Posterior cingulate gyrus (tissue), 11 donors: ENCODE results near the gene MPIG6B.

Experiments
- DNase-seq, 10 donors: peaks; one replicate each; pipeline versions ENCODE4 v3.0.0 to v3.0.0-alpha.2; 2020 to 2021; ENCODE audit warnings: mixed read lengths in 3 of 10
- intact Hi-C: fragments of 100-400 bp; cut with DNase I; formaldehyde crosslinking; loops from one replicate; pipeline ENCODE4 v1.15.1; 2023

MPIG6B gene

GRCh38 chr6:31718265-31718664 lies 4.9 kb upstream of the MPIG6B start:
- intact Hi-C loops: no loop called here

DNA sequence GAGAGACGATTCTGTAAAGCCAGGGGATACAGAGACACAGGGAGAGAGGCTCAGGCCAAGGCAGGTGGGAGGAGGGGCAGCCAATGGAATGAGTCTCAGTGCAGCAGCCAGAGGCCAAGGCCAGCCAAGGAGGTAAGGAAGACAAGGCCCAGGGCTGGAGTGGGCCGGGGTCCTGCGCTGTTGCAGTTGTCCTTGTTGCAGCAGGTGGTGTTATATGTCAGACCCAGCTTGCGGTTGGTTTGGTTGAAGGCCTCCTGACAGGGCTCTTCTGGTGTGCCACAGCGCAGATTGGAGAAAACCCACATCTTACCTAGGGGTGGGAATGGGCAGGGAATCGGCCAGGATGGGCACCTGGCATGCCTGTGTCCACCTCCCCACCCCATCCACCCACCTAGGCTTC lies 4.2 kb upstream of the MPIG6B start:
- peak in 1 of 10 donors; percentile 58 for DNase-seq
- intact Hi-C loops: no loop called here

More at GRCh38 chr6:31718265-31718664, 4.9 kb upstream of the MPIG6B start:
- DNase-seq: peak in 1 of 10 donors; percentile 8

GRCh38 chr6:31720196-31720770 lies 2.9 kb upstream of the MPIG6B start:
- intact Hi-C loops: no loop called here
- peak in 1 of 10 donors; percentile 34 for DNase-seq

DNA sequence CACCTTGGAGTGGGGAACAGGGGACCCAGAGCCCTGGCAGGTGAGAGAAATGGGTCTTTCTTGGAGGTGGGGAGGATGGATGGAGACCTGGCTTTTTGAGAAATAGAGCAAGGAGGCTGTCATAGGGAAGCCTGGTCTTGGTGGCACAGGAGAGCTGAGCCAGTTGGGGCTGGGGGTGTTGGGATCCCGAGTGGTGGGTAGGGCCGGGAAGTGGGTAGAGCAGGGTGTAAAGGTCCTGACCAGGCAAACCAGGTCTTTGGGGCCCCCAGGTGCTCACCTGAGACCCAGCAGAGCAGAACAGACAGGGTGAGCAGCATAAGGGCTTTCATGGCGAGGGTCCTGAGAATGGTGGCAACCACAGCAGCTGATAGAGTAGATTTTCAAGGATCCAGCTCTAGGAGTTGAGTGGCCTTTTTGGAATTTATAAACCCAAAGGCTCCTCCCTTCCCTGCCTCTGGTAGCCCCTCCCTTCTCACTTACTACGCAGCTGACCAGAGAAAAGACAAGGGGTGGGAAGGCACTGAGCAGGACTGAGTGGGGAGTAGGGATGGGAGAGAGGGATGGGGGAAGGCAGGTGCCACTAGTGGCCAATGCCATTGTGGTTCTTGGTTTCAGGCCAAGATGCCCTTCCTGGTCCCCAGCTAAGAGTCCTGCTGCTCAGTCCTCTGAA lies 1.7 kb upstream of the MPIG6B start, which contains the start of gene LY6G6C:
Gene LY6G6C (minus strand): TSS at position 396 of the 670 bp plus-strand sequence. CDS start 67 bp downstream, at position 329.
- peak in 1 of 10 donors; percentile 56 for DNase-seq
- intact Hi-C loops: no loop called here

DNA sequence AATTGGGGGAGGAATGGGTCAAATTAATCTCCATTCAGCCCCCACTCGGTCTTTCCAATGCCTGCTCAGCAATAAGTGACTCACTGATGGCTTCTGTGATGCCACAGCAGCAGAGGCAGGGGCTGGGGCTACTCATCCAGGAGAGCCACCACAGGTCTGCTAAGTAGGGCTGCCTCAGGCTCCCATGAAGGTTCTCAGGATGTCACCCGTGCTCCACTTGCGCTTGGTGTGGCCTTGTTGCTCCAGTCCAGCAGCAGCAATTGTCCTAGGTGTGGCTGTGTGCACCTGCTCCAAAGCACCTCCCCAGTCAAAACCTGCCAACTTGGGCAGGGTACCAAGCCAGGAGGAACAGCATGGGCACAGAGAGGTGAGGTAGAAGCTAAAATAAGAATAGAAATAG lies 1.0 kb upstream of the MPIG6B start:
- intact Hi-C loops: no loop called here
- peak in 1 of 10 donors; percentile 55 for DNase-seq

GRCh38 chr6:31723980-31724691 lies 963 bp downstream of the MPIG6B start:
- DNase-seq: peak in 1 of 10 donors; percentile 85
- intact Hi-C loops: no loop called here

DNA sequence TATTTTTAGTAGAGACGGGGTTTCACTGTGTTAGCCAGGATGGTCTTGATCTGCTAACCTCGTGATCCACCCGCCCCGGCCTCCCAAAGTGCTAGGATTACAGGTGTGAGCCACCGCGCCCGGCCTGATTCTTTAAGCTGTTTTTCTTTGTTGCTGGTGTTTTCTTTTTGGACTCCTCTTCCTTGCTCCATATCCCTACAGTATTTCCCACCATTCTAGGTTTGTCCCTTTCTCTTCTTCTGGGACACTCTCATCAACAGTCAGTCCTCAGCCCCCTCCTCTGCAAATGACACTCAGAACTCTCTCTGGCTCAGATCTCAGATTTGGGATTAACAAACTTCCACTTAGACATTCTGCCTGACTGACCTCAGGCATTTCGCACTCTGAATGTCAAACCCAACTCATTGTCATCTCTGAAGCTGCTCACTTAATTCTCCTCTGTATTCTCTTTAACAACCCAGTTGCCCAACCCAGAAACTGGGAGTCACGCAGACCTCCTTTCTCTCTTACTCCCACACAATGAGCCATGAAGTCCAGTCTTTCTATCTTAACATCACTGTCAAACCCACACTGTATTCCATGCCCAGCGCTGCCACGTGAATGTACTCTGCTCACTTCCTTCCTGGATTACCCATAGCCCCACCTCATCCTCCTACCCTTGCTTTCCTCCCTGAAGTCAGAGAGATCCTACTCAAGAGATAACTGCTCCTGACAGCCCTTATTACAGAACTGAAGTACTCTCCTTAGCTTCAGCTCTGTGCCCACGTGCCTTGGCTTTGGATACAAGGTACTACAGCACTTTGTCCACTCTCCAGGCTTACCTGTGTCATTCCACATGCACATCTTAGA lies 2.6 kb downstream of the MPIG6B start:
- intact Hi-C loops: loop anchor here (5.0 kb wide), 1 partner anchor 107 kb away; no protein-coding TSS in a partner anchor
- DNase-seq: peak in 1 of 10 donors; percentile 52

DNA sequence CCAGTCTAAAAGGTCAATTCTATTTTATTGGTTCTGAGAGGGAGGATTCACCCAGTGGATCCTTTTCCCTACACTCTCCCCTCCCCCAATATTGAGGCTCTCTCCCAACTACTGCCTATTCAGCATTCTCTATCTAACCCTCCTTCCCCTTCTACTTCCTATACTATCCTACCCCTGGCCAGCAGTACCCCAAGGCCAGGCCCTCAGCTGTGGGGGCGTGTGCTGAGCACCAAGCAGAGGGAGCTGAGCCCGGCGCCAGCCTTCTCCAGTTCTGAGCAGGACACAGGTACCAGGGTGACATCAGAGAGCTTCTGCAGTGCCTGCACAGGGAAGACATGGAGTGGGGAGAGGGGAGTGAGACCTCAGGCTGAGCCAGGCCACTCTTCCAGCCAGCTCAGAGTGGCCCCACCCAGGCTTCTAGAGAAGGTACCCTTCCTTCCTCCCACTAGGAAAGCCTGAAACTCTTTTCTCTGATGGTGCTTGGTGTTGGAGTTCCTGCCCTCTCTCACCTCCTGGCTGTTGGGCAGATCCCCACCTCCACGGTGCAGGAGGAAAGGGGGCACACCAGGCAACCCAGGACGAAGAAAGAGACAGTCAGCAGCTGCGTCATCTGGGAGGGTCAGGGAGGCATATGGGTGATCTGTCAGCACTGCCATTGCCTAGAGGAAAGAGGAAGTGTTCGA lies 4.0 kb downstream of the MPIG6B start:
- DNase-seq: peak in 1 of 10 donors; percentile 69
- intact Hi-C loops: loop anchor here (5.0 kb wide), 1 partner anchor 105 kb away; no protein-coding TSS in a partner anchor

DNA sequence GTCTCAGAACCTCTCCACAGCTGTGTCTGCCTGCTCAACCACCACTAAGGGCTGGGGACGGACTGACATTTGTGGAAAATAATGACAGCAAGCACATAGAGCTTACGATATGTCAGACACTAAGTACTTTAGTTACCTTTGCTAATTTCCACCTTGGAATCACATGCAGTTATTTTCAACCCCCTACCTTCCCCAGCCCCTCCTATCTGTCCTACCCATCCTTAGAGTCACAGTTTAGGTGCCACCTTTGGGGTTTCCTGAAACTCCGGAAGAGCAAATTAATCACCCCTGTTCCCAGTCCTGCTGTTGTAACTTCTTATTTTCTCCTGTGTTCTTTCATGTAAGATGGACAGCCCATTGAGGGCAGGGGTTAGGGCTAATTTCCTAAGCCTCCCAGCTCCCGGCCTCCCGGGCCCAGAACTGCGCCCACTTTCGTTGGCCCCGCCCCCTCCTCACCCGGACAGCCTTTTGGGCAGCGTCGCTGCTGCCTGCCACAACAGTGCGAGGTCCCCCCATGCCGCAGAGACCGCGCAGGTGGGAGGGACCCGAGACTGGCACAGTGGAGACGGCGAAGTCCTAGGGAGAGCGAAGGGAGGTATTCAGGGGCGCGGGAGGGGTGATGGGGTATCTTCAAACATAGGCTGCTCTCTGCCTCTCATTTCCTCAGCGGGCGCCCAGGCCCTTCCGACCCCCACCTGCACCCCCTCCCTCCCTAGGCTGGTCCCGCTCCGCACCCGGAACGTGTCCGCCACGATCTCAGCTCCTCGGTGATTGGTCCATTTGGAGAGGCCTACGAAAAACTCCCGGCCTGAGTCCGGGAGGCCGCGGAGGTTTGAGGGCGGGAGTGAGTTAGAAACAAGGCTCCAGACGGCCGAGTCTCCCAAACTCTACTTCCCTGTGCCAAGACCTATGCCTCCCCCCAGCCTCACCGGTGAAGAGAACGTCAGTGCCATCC lies 4.8 kb downstream of the MPIG6B start:
- peak in 1 of 10 donors; percentile 81 for DNase-seq
- intact Hi-C loops: loop anchor here (5.0 kb wide), 1 partner anchor 104 kb away; no protein-coding TSS in a partner anchor

- intact Hi-C loops: loop anchor here (5.0 kb wide), 1 partner anchor 103 kb away; no protein-coding TSS in a partner anchor
Observed at GRCh38 chr6:31728767-31729514, 5.8 kb downstream of the MPIG6B start, which contains the start of gene DDAH2. DDAH2 (minus strand) TSS chr6:31729299; CDS start chr6:31729161, 138 bp downstream.

GRCh38 chr6:31729515-31729978 lies 6.4 kb downstream of the MPIG6B start:
- intact Hi-C loops: loop anchor here (5.0 kb wide), 1 partner anchor 103 kb away; no protein-coding TSS in a partner anchor
- DNase-seq: peak; percentile 44 to 96 (median 74)

More at GRCh38 chr6:31728767-31729514, 5.8 kb downstream of the MPIG6B start, which contains the start of gene DDAH2:
- peak in 2 of 10 donors; percentile 72 to 75 for DNase-seq

DNA sequence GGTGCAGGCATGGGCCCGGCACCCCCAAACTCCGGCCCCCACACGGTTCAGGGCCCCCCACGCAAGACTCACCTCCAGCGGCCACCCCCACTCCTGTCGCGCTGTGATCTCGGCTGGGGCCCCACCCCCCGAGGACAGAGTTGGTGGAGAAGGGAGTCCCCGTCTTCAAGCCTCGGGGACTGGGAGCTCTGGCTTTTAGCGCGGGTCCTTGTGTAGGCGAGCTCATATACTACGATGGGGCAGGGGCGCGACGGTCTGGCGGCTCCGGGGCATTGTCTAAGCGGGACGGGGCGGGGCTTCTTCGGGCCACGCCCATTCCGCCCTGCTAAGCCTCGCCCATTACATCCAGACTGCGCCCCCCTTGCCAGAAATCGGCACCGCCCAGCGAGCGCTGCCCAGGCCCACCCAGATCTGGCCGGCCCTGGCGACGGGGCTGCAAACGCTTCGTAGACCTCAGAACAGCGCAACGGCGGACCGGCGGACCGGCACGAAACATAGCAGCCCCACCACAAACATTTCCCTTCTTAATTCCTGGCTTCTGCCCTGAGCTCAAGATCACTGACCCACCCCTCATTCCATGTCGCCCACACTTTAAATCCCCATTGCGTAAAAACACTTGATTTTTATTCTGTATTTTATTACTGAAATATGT lies 6.9 kb downstream of the MPIG6B start:
- DNase-seq: peak; percentile 43 to 94 (median 60)
- intact Hi-C loops: loop anchor here (5.0 to 10.0 kb wide), 2 partner anchors 65 to 102 kb away; partner anchors contain the start of gene VARS1

- intact Hi-C loops: loop anchor here (10.0 kb wide), 1 partner anchor 64 kb away; the partner anchor contains the start of gene VARS1
- peak in 1 of 10 donors; percentile 37 for DNase-seq
Observed at GRCh38 chr6:31730631-31731086, 7.5 kb downstream of the MPIG6B start.

DNA sequence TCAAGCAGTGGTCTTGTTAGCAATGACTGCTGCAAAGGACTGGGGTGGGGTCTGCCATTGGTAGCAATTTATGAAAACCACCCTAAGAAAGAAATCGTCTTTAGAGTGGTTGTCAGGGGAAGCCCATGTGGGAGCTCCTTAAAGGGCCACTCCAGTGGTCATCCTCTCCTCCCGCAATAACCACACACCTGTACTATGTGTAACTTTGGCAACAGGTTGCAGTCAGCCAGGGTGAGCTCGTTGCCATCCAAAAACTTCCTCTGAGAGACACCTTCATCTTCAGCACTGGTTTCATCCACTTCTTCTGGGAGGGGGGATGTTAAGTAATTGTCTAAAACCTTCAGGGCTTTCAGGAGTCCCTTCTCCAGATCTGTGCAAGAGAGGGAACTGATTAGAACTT lies 8.9 kb downstream of the MPIG6B start:
- intact Hi-C loops: loop anchor here (10.0 kb wide), 1 partner anchor 63 kb away; the partner anchor contains the start of gene VARS1

DNA sequence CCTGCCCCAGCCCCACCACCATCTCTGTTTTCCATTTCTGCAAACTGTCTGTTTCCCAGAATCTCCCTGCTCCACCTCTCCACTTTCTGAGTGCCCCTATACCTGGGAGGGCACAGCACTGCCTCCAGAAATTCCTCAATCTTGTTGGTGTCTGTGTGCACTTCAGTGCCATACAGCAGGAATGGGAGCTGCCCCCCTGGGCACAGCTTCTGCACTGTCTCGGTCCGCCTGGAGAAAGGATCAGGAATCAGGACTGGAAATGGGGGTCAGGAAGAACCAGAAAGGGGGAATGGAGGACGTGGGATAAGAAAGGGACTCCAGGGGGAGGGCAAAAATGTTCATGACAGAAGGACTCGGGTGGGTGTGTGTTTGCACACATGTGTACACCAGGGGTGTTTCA lies 10.6 kb downstream of the MPIG6B start:
- intact Hi-C loops: loop anchor here (10.0 kb wide), 1 partner anchor 61 kb away; the partner anchor contains the start of gene VARS1
- peak in 1 of 10 donors; percentile 56 for DNase-seq

More for the DNA sequence above, 8.9 kb downstream of the MPIG6B start:
- no peak for DNase-seq

GRCh38 chr6:31734247-31734820 lies 11.2 kb downstream of the MPIG6B start:
- DNase-seq: peak in 1 of 10 donors; percentile 11
- intact Hi-C loops: loop anchor here (10.0 kb wide), 1 partner anchor 60 kb away; the partner anchor contains the start of gene VARS1
